ENCODE measurements around the gene RORB.

DNA sequence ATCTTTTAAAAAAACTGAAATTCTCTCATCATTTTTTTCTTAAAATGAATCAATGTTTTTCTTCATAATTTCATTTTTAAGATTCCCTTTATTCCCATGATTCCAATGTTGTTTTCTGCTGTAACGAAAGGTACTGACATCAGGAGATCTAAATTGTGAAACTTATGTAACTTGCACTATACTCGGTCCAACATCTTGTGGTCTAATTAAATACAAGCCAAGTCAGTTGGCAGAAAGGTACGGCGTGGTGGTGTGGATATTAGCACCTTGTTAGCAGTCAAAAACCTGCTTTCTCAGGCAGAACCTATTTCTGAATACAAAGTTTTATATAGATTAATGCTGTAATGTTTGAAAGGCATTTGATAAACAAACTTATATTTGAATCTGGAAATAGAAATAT lies 20.1 kb downstream of the RORB start:
- TF ChIP-seq CTCF (IDR thresholded peaks at IDR 0.05) (no peak), TCF7 (CRISPR knock-in tag; IDR thresholded peaks at IDR 0.05; ENCODE audit: low read depth) (no peak), ELF4 (CRISPR knock-in tag; IDR thresholded peaks at IDR 0.05; ENCODE audit: low read depth) (no peak), TEAD4 (CRISPR knock-in tag; IDR thresholded peaks at IDR 0.05) (no peak), PREB (CRISPR knock-in tag; IDR thresholded peaks at IDR 0.05; ENCODE audit: borderline replicate concordance) (no peak), ARID4B (CRISPR knock-in tag; IDR thresholded peaks at IDR 0.05; ENCODE audit: borderline replicate concordance) (no peak), NR2C2 (CRISPR knock-in tag; IDR thresholded peaks at IDR 0.05) (no peak), STAT6 (CRISPR knock-in tag; conservative IDR thresholded peaks at IDR 0.05; ENCODE audit: low read depth) (no peak)
- TF ChIP-seq, protein P1, sequence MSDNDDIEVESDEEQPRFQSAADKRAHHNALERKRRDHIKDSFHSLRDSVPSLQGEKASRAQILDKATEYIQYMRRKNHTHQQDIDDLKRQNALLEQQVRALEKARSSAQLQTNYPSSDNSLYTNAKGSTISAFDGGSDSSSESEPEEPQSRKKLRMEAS (CRISPR knock-in tag; IDR thresholded peaks at IDR 0.05) = no peak
- TF ChIP-seq, protein P2, sequence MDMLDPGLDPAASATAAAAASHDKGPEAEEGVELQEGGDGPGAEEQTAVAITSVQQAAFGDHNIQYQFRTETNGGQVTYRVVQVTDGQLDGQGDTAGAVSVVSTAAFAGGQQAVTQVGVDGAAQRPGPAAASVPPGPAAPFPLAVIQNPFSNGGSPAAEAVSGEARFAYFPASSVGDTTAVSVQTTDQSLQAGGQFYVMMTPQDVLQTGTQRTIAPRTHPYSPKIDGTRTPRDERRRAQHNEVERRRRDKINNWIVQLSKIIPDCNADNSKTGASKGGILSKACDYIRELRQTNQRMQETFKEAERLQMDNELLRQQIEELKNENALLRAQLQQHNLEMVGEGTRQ (CRISPR knock-in tag; IDR thresholded peaks at IDR 0.05) = no peak
